H4 (cell line): Measurements from ENCODE around the gene PHGDH. TPM values are rescaled to one million over a fixed set of nuclear protein-coding genes. Genes with fewer than 3 reads are reported as not detected.

ENCODE experiments used
- DNase-seq: peaks from one replicate; pipeline ENCODE4 v3.0.0-alpha.2; 2015; ENCODE audit warnings: low spot score
- total RNA-seq: library from RNA; depleted of rRNA; stranded (reverse); fragments of >200 nt; shearing (Covaris generic); gene quantifications from 2 replicates; pipeline ENCODE4 v1.2.3, GENCODE V29; 2014

The PHGDH gene
- total RNA-seq, 1 experiment from 2014 or later = 338 TPM

DNA sequence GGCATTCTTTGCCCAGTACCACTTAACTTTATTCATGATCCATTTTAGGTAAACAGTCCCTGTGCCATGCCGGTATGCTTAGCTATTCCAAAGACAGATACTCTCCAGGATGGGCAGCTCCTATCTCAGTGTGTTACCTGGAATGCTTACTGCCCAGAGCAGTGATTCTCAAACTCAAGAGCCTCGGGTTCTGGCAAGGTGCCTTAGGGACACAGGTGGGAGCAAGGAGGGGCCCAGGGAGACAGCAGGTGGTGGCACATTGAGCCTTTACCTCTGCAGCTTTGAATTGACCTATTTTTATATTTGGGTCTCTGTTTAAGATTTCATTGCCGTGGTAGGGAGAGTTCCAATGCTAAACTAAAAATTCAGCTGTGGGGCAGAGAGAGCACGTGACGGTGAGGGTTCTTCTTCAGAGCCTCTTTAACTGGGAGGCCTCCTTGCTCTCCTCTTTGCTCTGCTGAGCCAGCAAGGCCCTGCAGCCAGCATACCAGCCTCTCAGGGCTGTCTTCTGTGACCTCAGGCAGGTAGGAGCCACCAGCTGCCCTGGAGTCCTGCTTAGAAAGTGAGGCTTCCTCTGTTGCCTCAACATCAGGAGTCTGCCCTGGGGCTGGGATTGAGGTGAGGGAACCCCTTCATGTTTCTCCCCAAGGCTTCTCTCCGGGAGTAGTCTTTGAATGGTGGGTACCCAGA is 20.2 kb downstream of the PHGDH start:
- DNase-seq = no peak

DNA sequence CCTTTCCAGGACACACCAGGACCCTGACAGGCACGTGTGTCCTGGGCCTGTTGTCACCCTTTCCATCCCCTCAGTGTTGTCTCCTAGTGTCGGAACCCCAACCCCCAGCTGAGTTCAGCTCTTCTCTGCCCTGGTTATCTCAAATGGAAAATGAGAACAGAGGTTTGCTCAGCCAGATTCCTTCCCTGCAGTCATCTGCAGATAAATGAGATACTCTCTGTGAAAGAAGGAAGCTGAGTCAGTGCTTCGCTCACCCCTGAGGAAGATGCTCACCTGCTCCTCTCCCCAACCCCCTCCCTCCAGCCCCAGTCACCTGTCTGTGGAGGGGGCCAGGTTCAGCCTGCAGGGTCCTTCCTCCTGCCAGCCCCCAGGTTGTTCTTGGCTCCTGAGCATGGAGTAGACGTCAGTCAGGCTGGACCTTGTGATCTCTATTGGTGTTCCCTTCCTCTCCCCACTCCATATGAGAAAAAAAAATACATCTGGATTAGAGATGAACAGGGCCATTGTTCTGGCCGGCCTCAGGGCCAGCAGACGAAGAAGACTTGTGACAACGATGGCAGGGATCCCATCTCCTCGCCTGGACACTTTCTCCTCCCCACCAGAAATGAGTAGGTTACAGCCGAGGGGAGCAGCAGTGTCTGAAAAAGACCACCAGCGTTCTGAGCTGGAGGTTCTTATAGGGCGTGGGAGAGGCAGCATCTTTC is 20.9 kb downstream of the PHGDH start:
- no peak for DNase-seq

DNA sequence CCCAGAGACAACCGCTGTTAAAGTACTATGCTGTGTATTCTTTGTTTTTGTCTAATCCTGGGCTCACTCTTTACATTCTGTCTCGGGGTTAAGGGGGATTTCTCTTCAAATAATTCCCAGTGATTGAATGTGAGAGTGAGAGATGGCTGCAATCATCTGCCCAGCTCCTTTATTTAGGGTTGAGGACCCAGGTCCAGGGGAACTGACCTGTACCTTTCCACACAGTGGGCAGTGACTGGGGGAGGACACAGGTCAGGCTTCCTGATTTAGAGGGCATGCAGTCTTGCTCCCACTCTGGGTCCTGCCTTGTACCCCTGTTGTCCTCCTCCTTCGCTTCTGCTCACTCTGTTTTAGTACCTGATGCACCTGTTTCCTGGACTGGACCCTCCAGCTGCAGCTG is 22.0 kb downstream of the PHGDH start:
- DNase-seq = no peak

DNA sequence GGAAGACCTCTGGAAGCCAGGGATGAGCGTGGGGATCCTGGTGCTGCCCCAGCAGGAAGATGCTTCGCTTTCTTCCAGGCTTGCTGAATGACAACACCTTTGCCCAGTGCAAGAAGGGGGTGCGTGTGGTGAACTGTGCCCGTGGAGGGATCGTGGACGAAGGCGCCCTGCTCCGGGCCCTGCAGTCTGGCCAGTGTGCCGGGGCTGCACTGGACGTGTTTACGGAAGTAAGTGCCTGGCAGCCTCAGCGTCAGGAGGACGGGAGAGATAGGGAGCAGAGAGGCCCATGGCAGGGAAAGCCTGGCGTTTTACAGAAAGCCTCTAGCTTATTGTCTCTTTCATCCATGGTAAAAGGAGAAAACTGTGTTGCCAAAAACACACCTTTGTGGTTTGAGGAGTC is 23.5 kb downstream of the PHGDH start:
- no peak for DNase-seq

DNA sequence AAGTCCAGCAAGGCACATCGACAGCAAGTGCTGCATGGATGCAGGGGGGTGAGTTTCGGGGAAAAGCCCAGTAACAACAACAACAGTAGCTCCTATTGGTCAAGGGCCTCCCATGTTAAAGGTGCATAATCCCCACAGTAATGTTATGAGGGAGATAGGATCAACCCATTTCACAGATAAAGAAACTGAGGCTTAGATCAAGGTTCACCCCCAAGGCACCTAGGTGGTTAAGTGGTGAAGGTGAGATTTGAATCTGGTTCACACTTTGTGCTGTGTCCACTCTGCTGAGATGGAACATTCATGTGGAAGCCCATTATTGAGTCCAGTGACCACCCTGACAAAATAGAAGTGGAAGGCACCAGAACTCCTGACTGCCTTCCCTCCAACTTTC is 24.9 kb downstream of the PHGDH start:
- DNase-seq = no peak

DNA sequence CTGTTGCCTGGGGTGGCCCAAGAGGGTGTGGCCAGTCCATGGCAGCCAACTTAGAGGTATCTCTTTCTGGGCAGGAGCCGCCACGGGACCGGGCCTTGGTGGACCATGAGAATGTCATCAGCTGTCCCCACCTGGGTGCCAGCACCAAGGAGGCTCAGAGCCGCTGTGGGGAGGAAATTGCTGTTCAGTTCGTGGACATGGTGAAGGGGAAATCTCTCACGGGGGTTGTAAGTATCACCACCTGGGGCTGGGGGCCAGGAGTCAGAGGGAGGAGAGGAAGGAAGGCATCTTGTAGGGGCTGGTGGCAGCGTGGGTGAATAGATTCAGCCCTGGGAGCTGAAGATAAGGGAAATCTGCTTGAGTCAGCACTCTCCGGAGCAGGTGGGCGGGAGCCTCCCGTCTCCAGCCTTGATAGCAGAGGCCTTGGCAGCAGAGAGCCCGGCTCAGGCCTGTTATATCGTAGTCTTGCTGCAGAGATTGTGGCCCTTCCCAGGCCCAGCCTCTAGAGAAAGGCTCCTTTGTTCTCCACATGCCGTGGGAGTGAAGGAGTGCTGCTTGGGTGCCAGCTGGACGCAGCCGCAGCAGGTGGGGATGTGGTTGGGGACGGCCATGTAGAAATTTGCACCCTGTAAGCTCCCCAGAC is 25.4 kb downstream of the PHGDH start:
- DNase-seq = no peak

DNA sequence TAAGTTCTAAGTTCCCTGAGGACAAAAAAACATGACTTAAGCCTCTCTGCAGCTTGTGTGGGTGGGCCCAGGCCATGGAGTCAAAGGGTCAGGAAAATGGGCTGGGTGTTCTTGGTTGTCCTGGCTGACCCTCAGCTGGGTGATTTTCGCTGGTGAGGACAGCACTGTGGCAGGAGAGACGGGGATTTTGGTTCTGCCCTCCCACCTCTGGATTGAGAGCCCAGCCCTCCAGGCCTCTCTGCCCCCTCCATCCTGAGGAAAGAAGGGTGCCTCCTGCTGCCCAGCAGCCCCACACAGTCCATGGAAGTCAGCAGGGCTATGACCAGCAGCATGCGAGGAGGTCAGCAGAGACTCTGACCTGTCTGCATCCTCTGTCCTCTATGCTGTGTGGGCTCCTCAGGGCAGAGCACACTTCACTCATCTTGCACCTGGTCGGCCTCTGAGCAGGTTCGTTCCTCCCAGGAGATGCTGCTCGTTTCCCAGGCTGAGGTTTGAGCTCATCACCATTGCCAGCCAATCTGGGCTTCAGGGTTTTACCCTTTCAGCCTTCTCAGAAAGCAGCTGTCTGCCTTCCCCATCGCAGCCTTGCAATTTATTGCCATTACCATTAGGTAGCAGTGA is 26.5 kb downstream of the PHGDH start:
- DNase-seq = no peak

DNA sequence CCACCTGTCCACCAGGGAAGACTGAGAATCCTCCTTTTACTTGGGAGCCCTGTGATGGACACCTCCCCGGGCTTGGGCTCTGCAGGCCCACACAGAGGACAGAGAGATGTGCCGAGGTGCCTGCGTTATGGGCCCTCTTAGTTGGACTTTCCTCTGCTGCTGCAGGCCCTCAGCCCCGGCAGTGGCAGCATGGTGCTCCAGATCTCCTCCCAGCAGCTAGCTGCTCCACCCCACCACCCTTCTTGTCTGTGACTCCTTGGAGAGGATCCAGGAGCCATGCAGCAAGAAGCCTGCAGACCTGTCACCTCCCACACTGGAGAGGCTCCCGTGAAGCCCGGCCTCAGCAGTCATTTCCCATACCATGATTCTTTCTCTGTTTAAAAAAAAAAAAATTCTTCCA is 27.4 kb downstream of the PHGDH start:
- no peak for DNase-seq

DNA sequence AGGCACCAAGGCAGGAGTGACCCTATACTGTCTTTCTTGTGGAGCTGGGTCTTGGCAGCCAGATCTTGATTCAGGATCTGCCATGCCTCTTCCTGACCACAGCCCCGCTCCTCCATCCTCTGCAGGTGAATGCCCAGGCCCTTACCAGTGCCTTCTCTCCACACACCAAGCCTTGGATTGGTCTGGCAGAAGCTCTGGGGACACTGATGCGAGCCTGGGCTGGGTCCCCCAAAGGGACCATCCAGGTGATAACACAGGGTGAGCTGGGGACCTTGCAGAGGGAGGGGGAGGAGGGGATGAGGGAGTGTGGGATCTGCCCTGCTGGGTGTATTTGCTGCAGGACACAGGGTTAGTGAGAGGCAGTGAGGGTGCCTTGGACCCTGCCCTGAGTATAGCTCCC is 28.5 kb downstream of the PHGDH start:
- DNase-seq = no peak

DNA sequence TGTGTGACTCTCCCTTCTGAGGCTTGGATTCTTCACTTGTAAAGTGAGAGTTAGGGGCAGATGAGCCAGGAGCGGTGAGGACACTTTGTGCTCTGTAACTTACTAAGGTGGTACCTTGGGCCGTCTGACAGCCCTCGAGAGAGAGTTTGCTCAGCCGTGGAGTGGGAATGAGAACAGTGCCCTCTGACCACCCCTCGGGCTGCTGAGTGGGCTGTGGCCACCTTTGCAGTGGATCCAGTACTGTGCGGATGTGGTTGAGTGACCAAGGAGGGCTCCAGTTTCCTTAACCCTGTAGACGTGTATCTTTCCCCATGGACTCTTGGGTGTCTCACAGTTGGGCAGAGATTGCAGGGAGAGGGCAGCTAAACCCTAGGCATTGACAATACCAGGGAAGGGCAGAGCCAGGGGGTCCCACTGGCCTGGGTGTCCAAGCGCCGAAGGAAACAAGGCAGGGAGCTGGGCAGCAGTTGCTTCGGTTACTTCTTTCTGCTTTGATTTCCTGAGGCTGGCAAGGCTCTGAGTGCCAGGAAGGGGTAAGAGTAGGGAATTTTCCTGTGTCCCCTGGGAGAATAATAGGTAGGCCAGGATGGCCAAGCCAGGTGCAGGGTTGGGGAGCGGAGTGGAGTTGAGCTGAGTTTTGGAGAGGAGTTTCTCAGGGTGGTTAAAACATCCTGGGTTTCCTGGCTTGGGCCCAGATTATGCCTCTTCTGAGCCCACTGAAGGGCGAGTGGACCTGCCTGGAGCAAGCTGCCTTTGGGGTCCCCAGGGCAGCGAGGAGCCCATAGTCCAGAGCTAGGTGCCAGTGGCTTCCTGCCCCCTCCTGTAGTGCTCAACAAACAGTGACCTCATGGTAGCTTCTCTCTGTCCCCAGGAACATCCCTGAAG is 29.4 kb downstream of the PHGDH start:
- no peak for DNase-seq

DNA sequence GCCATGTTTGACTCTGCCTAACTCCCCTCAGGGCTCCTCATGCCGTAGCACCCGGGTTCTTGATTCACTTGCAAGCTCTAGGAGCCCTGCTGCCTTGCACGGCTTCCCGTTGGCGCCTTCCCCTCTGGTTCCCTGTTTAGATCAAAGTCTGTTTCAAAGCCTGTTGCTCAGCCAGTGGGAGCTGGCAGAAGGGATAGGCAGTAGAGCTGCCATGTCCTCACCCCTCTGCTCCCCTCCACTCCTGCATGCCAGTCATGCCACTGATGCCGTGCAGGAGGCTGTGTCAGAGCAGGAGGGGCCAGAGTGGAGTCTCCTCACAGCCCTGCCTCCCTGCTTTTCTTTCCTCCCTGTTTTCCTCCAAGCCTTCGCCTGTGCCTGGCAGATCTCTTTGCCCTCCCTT is 30.5 kb downstream of the PHGDH start:
- no peak for DNase-seq

DNA sequence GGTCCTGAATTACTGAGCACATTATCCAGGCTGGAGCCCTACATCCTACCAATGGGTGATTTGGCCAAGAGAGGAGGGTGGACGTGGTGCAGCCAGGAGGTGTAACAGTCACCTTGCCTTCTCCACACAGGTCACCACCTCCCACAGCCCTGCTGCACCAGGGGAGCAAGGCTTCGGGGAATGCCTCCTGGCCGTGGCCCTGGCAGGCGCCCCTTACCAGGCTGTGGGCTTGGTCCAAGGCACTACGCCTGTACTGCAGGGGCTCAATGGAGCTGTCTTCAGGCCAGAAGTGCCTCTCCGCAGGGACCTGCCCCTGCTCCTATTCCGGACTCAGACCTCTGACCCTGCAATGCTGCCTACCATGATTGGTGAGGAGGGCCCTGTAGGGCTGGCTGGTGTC is 30.9 kb downstream of the PHGDH start:
- DNase-seq = no peak

DNA sequence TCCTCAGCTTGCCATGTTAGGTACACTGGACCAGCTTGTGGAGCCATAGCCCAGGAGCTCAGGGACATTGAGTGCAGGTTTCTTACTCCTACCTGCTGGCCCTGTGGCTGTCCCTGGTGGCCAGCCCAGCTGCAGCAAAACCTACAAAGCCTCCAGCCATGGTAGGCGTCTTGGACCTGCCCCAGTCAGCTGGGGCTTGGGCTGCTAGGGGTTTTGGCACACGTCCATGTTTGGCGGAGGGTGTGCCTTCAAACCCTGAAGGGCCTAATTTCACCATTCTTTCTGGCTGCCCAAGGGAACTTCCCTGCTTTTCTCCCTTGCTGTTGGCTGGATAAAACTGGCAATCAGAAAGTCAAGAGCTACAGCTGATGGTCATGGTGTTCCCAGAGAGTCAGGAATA is 31.6 kb downstream of the PHGDH start:
- DNase-seq = no peak

DNA sequence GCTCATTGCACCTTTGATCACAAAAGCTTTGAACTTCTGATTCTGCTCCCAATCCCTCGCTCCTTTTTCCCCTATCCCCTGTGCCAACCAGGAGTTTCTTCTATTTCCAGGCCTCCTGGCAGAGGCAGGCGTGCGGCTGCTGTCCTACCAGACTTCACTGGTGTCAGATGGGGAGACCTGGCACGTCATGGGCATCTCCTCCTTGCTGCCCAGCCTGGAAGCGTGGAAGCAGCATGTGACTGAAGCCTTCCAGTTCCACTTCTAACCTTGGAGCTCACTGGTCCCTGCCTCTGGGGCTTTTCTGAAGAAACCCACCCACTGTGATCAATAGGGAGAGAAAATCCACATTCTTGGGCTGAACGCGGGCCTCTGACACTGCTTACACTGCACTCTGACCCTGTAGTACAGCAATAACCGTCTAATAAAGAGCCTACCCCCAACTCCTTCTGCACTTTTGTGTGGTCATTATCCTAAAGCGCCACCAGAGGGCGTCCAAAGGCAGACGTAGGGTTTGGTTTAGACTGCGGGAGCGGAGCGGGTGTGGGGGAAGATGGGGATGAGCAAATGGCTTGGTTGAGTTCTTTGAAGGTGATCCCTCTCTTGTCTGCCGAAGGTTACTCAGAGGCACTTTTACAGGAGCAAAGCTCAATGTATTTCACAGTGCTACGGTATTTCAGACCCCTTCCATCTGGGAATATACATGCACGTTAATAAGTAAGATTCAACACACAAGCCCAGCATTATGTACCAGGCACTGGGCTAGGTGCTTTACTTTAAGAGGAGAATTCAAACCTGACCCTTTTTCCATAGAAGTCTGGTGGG is 32.3 kb downstream of the PHGDH start:
- DNase-seq = peak; percentile 71

DNA sequence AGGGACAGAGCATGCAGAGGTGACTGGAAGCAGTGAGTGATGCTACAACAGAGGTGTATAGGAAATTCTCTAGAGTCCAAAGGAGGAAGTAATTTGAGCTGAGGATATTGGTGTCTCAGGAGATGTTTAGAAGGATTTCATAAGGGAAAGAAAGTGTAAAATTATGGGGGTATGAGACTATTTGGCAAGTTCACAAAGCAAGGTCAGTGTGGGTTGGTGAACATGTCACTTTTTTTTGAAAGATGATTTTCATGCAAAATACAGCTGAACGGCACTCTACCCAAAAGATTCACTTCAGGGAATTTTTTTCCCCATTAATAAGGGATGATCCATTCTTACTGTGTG is 32.8 kb downstream of the PHGDH start:
- no peak for DNase-seq

DNA sequence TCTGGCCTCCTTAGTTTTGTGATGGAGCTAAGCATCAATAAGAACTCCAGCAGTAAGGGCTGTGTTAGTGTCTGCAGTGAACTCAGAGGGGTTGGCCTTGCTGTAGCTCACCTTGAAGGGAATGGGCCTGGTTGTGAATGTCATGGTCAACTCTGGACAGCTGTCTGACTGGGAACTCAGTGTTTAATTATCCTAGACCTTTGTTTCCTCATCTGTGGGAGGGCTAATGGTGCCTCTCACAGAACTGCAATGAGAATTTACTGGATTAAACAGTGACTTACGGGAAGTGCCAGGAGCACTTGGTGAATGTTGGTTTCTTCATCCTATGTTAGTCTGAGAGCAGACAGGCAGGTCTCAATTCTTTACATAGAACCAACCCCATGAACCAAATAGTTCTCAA is 33.3 kb downstream of the PHGDH start:
- DNase-seq = no peak

DNA sequence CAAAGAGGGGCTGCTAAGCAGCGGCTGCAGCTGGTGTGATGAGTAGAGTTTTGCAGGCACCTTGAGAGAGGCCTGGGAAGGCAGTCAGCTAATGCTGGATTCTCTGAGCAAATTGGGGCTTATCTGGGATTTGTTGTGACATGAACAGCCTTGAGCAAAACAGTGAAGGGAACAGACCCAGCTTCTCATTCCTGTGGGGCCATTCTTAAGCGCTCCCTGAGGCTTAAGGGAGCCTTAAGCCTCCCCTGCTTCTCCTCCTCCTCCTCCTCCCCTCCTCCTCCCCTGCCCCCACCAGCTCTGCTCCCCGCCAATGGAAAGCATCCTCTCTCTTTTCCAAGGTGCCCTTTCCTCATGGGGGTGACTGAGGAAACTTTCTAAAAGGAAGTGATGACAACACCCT is 35.7 kb downstream of the PHGDH start:
- DNase-seq = no peak

DNA sequence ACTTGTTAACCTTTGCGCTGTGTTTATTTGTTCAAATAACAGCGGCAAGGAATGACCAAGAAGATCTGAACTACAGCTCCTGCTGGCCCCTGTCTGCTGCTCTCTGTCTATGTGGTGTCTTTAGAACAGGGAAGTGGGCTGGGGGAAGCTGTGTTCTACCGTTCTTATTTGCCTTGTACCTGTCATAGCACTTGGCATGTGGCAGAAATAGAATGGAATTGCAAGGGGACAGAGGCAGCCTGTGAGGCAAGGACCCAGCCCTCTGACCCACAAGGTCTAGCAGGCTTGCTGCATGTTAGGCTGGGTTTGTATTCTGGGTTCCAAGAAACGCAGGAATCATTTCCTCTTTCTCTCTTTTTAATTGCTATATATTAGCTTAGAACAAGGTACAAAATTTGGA is 36.3 kb downstream of the PHGDH start:
- DNase-seq = no peak

DNA sequence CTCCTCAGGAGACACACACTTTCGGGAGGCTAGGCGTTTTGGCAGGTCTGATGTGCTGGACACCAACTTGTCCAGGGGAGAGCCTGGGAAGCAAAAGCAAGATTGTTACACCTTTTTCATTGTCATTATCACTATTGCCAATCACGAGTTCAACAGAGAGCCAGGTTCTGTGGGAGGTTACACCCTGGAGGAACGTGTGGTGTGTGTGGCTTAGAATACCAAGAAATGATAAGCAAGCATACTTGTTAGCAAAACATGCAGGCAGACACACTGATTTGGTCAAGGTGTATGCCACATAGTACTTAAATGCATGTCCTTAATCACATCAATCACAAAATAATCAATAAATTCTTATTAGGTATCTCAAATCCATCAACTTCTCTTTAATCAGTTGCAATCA is 40.9 kb downstream of the PHGDH start:
- no peak for DNase-seq

DNA sequence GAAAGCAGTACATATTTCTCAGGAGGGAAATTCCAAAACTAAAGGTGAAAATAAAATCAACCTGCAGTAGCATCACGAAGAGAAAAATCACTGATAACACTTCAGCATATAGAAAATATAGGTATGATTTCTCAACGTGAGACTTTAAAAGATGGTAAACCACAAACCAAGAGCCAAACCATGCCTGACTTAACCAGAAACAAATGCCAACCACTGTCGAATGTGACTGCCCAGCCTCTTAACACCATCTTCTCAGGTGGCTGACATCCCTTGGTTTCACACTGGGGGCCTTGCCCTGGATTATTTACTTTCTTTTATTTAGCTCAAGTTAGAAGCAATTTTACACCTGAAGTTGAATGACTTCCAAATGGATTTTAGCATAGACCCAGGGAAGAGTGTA is 46.9 kb downstream of the PHGDH start:
- no peak for DNase-seq

DNA sequence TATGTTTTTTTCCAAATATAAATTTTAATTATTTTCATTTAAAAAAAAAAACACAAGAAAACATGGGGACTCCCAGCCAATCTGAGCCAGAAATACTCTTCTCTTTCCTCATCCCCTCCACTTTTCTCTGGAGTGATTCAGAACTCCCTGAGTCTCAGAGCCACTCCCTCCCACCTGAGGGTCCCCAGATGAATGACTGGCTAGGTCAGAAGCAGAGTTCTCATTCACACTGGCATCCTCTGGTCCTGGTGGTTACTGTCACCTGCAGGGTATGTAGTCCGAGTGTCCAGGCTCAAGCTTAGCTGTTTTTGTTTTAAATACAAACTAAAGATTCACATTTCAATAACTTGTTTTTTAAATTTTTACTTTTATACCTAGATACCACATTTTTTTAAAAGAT is 50.7 kb downstream of the PHGDH start:
- no peak for DNase-seq
